Hepatocyte (in vitro differentiated cells): ENCODE data around the gene KRTAP6-3.

Source experiments
- EZH2 ChIP-seq: fragments of 200-600 bp; sonication (generic); IDR thresholded peaks from 2 replicates; pipeline ENCODE4 v1.6.1; 2016; ENCODE audit warnings: antibody characterized with exemption, mild to moderate bottlenecking, borderline replicate concordance
- EZH2phosphoT487 ChIP-seq: fragments of 200-600 bp; sonication (generic); IDR thresholded peaks from one replicate; pipeline ENCODE4 v1.6.1; 2018; ENCODE audit warnings: antibody characterized with exemption, mild to moderate bottlenecking, low read depth, moderate library complexity; ENCODE audit not compliant: unreplicated experiment, severe bottlenecking
- TF ChIP-seq, protein P1 (sequence below): fragments of 200-600 bp; sonication (generic); IDR thresholded peaks from 2 replicates; pipeline ENCODE4 v1.5.1; 2016; ENCODE audit warnings: antibody characterized with exemption, mild to moderate bottlenecking; ENCODE audit not compliant: poor library complexity

DNA sequence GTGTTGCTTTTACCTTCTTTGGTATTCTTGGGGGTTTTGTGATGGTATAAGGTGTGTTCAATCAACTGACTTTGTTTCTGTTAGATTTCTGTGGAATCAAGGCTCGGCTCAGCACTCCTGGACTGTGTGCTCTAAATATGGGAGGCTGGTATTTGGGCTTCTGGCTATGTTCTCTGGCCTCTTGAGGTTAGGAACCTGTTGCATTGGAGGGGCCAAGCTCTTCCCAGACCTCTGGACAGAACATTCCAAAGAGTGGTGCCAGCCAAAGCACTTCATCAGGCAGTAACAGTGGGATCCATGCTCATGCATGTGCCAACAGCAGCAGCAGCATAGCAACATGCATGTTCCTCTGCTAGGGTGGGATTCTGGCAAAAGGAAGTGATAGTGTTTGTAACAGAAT is 39.5 kb upstream of the KRTAP6-3 start:
- TF ChIP-seq, protein P1, sequence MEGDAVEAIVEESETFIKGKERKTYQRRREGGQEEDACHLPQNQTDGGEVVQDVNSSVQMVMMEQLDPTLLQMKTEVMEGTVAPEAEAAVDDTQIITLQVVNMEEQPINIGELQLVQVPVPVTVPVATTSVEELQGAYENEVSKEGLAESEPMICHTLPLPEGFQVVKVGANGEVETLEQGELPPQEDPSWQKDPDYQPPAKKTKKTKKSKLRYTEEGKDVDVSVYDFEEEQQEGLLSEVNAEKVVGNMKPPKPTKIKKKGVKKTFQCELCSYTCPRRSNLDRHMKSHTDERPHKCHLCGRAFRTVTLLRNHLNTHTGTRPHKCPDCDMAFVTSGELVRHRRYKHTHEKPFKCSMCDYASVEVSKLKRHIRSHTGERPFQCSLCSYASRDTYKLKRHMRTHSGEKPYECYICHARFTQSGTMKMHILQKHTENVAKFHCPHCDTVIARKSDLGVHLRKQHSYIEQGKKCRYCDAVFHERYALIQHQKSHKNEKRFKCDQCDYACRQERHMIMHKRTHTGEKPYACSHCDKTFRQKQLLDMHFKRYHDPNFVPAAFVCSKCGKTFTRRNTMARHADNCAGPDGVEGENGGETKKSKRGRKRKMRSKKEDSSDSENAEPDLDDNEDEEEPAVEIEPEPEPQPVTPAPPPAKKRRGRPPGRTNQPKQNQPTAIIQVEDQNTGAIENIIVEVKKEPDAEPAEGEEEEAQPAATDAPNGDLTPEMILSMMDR, result no peak
- TF ChIP-seq EZH2 (no peak), EZH2phosphoT487 (no peak)
